ENCODE data around the gene TBC1D16.

DNA sequence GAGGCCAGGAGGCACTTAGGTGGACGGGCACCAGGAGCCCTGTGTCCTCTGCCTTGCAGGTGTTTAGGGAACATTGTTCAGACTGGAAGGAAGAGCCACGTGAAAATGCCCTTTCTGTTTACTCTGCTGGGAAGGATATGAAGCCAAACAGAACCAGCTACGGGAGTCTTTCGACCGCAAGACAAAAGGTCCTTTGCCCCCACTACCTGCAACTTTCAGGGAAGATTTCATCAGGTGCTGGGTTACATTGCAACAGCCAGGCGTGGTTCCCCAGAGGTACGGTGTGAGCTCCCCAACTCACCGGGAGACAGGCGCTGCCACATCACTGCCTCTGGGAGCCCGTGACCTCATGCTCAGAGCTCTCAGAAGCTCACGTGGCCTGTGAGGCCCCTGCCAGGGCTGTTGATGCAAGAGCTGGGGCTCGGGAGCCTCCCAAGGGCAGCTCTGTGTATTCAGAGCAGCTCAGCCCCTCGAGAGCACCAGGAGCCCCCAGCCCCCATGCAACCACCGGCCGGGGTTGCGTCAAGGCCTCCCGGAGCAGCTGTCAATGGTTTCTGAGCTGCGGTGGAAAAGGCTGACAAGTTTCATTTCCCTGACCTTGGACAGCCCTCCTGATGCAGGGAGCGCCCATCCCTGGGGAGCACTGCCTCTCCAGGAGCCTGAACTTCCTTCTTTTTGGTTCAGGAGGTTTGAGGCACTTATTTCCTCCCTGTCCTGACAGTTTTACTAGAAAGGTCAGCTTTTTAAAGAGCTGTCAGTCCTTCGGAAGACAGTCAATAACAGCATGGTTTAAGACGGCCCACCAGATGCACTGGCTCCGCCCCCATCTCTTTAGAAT is 42.1 kb downstream of the TBC1D16 start:
- TF ChIP-seq CTCF (conservative IDR thresholded peaks at IDR 0.05; ENCODE audit: low read length) (no peak), EZH2phosphoT487 (IDR thresholded peaks at IDR 0.05; ENCODE audit: borderline replicate concordance, low read depth, low read length) (no peak)

All from OCI-LY7 (cell line).